Liver (tissue), 9 donors: ENCODE results near the gene DTNB. TPM values are rescaled to one million over a fixed set of nuclear protein-coding genes. Genes with fewer than 3 reads are reported as not detected.

Source experiments
- DNase-seq: peaks from one replicate; pipeline ENCODE4 v3.0.0-alpha.2; 2017; ENCODE audit warnings: low spot score
- H3K27ac ChIP-seq, 2 donors: one replicate each; pipeline ENCODE4 v1.7.0; 2013; ENCODE audit warnings: inconsistent platforms in 2 of 2, low read length in 2 of 2, control low read depth in 1 of 2, low read depth in 1 of 2, mild to moderate bottlenecking in 1 of 2
- H3K27me3 ChIP-seq, 4 donors: one replicate each; pipeline versions ENCODE4 v1.6.1 to v1.7.0; 2013; ENCODE audit warnings: low read length in 3 of 4, inconsistent platforms in 1 of 4, mild to moderate bottlenecking in 1 of 4, moderate library complexity in 1 of 4; ENCODE audit not compliant: control insufficient read depth in 4 of 4, insufficient read depth in 4 of 4
- H3K36me3 ChIP-seq, 4 donors: one replicate each; pipeline versions ENCODE4 v1.6.1 to v1.7.0; 2013; ENCODE audit warnings: low read length in 3 of 4, mild to moderate bottlenecking in 3 of 4, low read depth in 1 of 4, moderate library complexity in 1 of 4; ENCODE audit not compliant: control insufficient read depth in 4 of 4, insufficient read depth in 3 of 4
- H3K4me1 ChIP-seq, 4 donors: one replicate each; pipeline versions ENCODE4 v1.6.1 to v1.7.0; 2013; ENCODE audit warnings: low read length in 3 of 4, mild to moderate bottlenecking in 3 of 4, moderate library complexity in 1 of 4; ENCODE audit not compliant: control insufficient read depth in 4 of 4, insufficient read depth in 4 of 4
- H3K4me3 ChIP-seq, 3 donors: one replicate each; pipeline versions ENCODE4 v1.6.1 to v1.7.0; 2013; ENCODE audit warnings: low read length in 3 of 3, control low read depth in 1 of 3, low read depth in 1 of 3, mild to moderate bottlenecking in 1 of 3
- H3K9ac ChIP-seq, 2 donors: one replicate each; pipeline ENCODE4 v1.7.0; 2013; ENCODE audit warnings: low read length in 2 of 2, mild to moderate bottlenecking in 2 of 2, moderate library complexity in 2 of 2, control low read depth in 1 of 2, low read depth in 1 of 2
- H3K9me3 ChIP-seq, 4 donors: one replicate each; pipeline versions ENCODE4 v1.6.1 to v1.7.0; 2013; ENCODE audit warnings: low read length in 3 of 4; ENCODE audit not compliant: control insufficient read depth in 4 of 4
- CTCF ChIP-seq: fragments of 150-350 bp; IDR thresholded peaks from 2 replicates; pipeline ENCODE4 v1.5.1; 2017; ENCODE audit warnings: improper control_type of control experiment, low read depth, low read length; ENCODE audit not compliant: missing input control
- EGR1 ChIP-seq, 2 donors: IDR thresholded peaks; 2 replicates each; pipeline ENCODE4 v1.6.1; 2016 to 2018; ENCODE audit warnings: antibody characterized with exemption in 2 of 2, low read depth in 2 of 2
- FOXA1 ChIP-seq: IDR thresholded peaks from 2 replicates; pipeline ENCODE4 v1.6.1; 2016; ENCODE audit warnings: antibody characterized with exemption
- FOXA2 ChIP-seq: IDR thresholded peaks from 2 replicates; pipeline ENCODE4 v1.6.1; 2016; ENCODE audit warnings: antibody characterized with exemption
- GABPA ChIP-seq, 2 donors: IDR thresholded peaks in 1 of 2; conservative IDR thresholded peaks in 1 of 2; 2 replicates each; pipeline ENCODE4 v1.6.1; 2016; ENCODE audit warnings: antibody characterized with exemption in 2 of 2, mild to moderate bottlenecking in 1 of 2, moderate library complexity in 1 of 2
- HNF4A ChIP-seq, 2 donors: conservative IDR thresholded peaks; 2 replicates each; pipeline ENCODE4 v1.6.1; 2016; ENCODE audit warnings: antibody characterized with exemption in 2 of 2, mild to moderate bottlenecking in 2 of 2
- HNF4G ChIP-seq: IDR thresholded peaks from 2 replicates; pipeline ENCODE4 v1.6.1; 2016; ENCODE audit warnings: antibody characterized with exemption
- JUND ChIP-seq, 2 donors: IDR thresholded peaks; 2 replicates each; pipeline ENCODE4 v1.6.1; 2016; ENCODE audit warnings: antibody characterized with exemption in 2 of 2
- MAX ChIP-seq: IDR thresholded peaks from 2 replicates; pipeline ENCODE4 v1.6.1; 2016; ENCODE audit warnings: antibody characterized with exemption
- NR2F2 ChIP-seq: IDR thresholded peaks from 2 replicates; pipeline ENCODE4 v1.6.1; 2016; ENCODE audit warnings: antibody characterized with exemption
- RAD21 ChIP-seq, 2 donors: IDR thresholded peaks; 2 replicates each; pipeline ENCODE4 v1.6.1; 2016; ENCODE audit warnings: antibody characterized with exemption in 2 of 2, mild to moderate bottlenecking in 2 of 2
- RXRA ChIP-seq, 2 donors: IDR thresholded peaks; 2 replicates each; pipeline ENCODE4 v1.6.1; 2017 to 2018; ENCODE audit warnings: antibody characterized with exemption in 2 of 2, mild to moderate bottlenecking in 1 of 2
- SP1 ChIP-seq: IDR thresholded peaks from 2 replicates; pipeline ENCODE4 v1.6.1; 2018; ENCODE audit warnings: antibody characterized with exemption, mild to moderate bottlenecking
- TAF1 ChIP-seq: conservative IDR thresholded peaks from 2 replicates; pipeline ENCODE4 v1.6.1; 2016; ENCODE audit warnings: antibody characterized with exemption, mild to moderate bottlenecking
- YY1 ChIP-seq: IDR thresholded peaks from 2 replicates; pipeline ENCODE4 v1.6.1; 2016; ENCODE audit warnings: antibody characterized with exemption, mild to moderate bottlenecking
- WGBS: extraction: QIAGEN DNeasy Blood & Tissue Kit; methylation state at CpG from one replicate; pipeline ENCODE4 v1.1.7; 2013; 5-methylcytosine and 5-hydroxymethylcytosine counted together
- polyA plus RNA-seq, 2 donors: library from polyadenylated mRNA; stranded (reverse) in 1 of 2; unstranded in 1 of 2; fragments of 200-250 nt in 1 of 2; fragments of >200 nt in 1 of 2; fragmentation: Nextera tagmentation in 1 of 2; extraction: Ambion mirVana in 1 of 2; gene quantifications; one replicate each; pipeline versions ENCODE4 v1.2.1 to v1.2.3, GENCODE V29; 2013 to 2015
- total RNA-seq, 2 donors: library from RNA; depleted of rRNA; stranded (reverse); fragments of >200 nt; gene quantifications; one replicate each; pipeline ENCODE4 v1.2.3, GENCODE V29; 2014
- TF ChIP-seq, protein P1 (sequence below): IDR thresholded peaks from 2 replicates; pipeline ENCODE4 v1.6.1; 2016; ENCODE audit warnings: antibody characterized with exemption, mild to moderate bottlenecking
- TF ChIP-seq, protein P2 (sequence below): IDR thresholded peaks from 2 replicates; pipeline ENCODE4 v1.6.1; 2016; ENCODE audit warnings: antibody characterized with exemption
- TF ChIP-seq, protein P3 (sequence below): IDR thresholded peaks from 2 replicates; pipeline ENCODE4 v1.6.1; 2016; ENCODE audit warnings: antibody characterized with exemption
- donor health status: healthy.
- donor health status: healthy.
- donor health status: healthy.
- donor health status: healthy.
- donor health status: healthy.

DTNB gene
- total and polyA plus RNA-seq, 4 donors = 3.3 to 10.5 (median 6.4) TPM

- WGBS = 89% methylated on average over 8 of the region's 8 CpGs
- Histone ChIP-seq H3K4me1 (no peaks in the 10 kb centered on the region), H3K27ac (no peak overlapping the region), H3K9me3 (no peaks in the 10 kb centered on the region), H3K27me3 (no peaks in the 10 kb centered on the region), H3K36me3 (no peaks in the 10 kb centered on the region), H3K4me3 (no peak overlapping the region), H3K9ac (no peak overlapping the region)
- DNase-seq = no peak
- TF ChIP-seq, protein P1, sequence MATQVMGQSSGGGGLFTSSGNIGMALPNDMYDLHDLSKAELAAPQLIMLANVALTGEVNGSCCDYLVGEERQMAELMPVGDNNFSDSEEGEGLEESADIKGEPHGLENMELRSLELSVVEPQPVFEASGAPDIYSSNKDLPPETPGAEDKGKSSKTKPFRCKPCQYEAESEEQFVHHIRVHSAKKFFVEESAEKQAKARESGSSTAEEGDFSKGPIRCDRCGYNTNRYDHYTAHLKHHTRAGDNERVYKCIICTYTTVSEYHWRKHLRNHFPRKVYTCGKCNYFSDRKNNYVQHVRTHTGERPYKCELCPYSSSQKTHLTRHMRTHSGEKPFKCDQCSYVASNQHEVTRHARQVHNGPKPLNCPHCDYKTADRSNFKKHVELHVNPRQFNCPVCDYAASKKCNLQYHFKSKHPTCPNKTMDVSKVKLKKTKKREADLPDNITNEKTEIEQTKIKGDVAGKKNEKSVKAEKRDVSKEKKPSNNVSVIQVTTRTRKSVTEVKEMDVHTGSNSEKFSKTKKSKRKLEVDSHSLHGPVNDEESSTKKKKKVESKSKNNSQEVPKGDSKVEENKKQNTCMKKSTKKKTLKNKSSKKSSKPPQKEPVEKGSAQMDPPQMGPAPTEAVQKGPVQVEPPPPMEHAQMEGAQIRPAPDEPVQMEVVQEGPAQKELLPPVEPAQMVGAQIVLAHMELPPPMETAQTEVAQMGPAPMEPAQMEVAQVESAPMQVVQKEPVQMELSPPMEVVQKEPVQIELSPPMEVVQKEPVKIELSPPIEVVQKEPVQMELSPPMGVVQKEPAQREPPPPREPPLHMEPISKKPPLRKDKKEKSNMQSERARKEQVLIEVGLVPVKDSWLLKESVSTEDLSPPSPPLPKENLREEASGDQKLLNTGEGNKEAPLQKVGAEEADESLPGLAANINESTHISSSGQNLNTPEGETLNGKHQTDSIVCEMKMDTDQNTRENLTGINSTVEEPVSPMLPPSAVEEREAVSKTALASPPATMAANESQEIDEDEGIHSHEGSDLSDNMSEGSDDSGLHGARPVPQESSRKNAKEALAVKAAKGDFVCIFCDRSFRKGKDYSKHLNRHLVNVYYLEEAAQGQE = no peak
- TF ChIP-seq SP1 (no peak), FOXA1 (no peak), FOXA2 (no peak), CTCF (no peak), RAD21 (IDR thresholded peaks at IDR 0.05) (no peak), EGR1 (IDR thresholded peaks at IDR 0.05; ENCODE audit: low read depth in 2 of 2) (no peak), MAX (no peak), NR2F2 (no peak), HNF4A (conservative IDR thresholded peaks at IDR 0.05) (no peak), HNF4G (no peak), YY1 (no peak), RXRA (IDR thresholded peaks at IDR 0.05) (no peak), TAF1 (no peak), JUND (IDR thresholded peaks at IDR 0.05) (no peak), GABPA (IDR thresholded peaks at IDR 0.05 in 1 of 2, conservative IDR thresholded peaks at IDR 0.05 in 1 of 2) (no peak)
- TF ChIP-seq, protein P2, sequence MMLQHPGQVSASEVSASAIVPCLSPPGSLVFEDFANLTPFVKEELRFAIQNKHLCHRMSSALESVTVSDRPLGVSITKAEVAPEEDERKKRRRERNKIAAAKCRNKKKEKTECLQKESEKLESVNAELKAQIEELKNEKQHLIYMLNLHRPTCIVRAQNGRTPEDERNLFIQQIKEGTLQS = no peak
- TF ChIP-seq, protein P3, sequence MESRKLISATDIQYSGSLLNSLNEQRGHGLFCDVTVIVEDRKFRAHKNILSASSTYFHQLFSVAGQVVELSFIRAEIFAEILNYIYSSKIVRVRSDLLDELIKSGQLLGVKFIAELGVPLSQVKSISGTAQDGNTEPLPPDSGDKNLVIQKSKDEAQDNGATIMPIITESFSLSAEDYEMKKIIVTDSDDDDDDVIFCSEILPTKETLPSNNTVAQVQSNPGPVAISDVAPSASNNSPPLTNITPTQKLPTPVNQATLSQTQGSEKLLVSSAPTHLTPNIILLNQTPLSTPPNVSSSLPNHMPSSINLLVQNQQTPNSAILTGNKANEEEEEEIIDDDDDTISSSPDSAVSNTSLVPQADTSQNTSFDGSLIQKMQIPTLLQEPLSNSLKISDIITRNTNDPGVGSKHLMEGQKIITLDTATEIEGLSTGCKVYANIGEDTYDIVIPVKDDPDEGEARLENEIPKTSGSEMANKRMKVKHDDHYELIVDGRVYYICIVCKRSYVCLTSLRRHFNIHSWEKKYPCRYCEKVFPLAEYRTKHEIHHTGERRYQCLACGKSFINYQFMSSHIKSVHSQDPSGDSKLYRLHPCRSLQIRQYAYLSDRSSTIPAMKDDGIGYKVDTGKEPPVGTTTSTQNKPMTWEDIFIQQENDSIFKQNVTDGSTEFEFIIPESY = no peak
Observed at GRCh38 chr2:25592766-25593292, 80.5 kb downstream of the DTNB start.
